Measurements from ENCODE around the gene GLYATL1.

The GLYATL1 gene, protein sequence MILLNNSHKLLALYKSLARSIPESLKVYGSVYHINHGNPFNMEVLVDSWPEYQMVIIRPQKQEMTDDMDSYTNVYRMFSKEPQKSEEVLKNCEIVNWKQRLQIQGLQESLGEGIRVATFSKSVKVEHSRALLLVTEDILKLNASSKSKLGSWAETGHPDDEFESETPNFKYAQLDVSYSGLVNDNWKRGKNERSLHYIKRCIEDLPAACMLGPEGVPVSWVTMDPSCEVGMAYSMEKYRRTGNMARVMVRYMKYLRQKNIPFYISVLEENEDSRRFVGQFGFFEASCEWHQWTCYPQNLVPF

DNA sequence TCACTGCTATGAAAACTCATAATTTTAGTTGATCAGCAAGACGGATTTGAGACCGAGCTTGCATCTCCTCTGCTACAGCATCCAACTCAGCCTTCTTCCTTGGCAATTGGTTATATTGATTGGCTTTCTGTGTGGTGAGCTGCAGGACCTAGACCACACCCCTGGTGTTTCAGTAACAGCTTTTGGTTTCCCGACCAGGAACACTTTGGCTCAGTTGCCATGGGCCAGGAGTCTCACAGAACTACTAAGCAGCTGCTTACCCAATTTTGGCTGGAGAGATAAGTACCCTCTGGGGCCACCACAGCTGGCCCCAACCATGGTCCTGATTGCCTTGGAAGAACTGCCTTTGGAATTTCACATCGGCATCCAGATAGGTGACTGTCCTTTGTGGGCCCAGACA is at the start of gene GLYATL1:
Gene GLYATL1 (plus strand): TSS at position 212 of the 400 bp plus-strand sequence. CDS start 7,600 bp downstream, outside the sequence.
- DNase-seq (ENCODE audit: low spot score): no peak

DNA sequence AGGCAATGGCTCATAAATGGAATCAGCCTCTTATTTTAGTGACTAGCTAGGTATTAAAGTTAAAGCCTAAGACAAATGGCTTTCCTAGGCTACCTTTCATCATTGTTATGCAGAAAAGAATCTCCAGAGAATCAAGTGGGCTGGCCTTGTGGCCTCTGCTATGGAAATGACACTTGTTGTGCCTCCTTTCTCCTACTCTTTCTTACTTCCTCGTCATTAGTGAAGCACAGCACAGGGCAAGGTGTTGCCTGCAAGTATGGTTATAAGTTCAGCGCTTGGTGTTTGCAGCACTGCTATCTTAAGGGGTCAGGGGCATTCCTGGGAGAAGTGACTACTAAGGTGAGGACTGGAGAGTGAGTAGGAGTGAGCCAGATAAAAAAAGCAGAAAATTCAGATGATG is 45.4 kb upstream of the GLYATL1 start:
- DNase-seq (ENCODE audit: low spot score): no peak

DNA sequence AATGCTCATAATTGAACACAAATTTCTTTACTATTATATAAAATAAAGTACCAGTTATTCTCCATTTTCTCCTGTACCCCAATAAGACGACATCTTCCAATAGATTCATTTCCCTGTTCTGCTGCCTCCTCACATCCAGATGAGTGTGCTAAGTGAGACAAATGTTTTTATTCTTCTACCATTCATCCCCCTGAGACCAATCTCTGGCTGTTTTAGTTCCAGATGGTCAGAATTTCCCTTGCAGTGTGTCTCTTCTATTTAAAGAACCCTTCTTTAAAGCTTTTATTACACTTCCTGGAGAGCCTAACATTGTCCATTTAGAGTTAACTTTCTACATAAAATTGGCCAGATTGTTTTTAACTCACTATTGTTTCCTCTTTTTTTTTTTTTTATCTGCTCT is 41.2 kb upstream of the GLYATL1 start:
- DNase-seq (ENCODE audit: low spot score): no peak

DNA sequence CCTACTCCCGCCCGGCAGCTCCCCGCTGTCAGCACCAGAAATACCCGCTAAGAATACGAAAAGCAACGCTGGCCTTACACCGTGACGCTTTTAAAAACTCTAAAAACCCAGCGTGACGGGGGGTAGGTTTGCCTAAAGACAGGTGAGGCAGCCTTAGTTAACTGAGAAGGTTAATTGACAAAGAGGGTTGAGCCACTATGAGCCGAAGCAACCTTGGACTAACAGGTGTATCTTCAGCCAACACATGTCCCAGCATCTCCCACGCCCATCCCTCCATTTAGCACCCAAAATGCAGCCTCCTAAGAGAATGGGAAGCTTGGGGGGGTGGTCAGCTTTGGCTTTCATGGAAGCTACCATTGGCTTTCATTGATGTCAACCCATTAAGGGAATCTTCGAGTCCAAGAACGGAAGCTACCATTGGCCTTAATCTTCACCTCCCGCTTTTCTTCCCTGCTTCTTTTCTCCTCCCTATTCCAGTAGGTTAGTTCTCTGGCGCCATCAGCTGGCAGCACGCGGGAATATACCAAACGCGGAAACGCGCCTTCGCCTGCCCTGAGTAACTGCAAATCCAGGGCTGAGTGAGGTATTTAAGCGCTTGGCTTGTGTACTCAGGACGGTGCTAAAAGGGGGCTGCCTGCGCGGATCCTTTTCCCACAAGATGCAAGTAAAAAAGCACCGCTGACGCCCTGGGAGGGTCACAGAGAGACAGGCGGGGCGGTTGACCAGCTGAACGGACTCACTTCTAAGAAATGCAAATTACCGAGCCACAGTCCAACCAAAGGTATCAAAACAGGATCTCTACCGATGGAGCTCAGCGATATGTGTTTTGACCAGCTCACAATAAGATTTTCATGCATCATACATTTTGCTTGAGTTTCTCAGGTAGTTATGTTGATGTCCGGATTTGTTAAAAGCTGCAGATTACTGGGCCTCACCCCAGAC is 38.5 kb upstream of the GLYATL1 start:
- DNase-seq (ENCODE audit: low spot score): no peak

DNA sequence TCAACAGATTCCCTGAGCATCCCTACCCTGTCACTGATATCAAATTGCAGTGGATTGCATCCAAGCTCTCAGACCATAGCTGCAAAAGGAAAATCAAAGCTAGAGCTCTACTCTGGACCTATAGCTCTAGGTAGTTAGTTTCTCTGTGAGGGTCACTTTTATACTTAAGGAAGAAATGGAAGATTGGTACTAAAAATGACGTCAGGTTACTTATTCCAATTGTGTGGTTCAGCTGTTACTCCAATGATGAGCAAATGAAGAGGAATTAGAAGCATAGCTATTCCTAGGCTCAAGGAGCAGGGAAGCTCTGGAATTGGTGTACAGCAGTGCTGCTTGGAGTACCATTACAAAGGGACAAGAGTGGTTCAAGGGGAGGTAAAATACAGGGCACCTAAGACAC is 36.4 kb upstream of the GLYATL1 start:
- no peak for DNase-seq (ENCODE audit: low spot score)

DNA sequence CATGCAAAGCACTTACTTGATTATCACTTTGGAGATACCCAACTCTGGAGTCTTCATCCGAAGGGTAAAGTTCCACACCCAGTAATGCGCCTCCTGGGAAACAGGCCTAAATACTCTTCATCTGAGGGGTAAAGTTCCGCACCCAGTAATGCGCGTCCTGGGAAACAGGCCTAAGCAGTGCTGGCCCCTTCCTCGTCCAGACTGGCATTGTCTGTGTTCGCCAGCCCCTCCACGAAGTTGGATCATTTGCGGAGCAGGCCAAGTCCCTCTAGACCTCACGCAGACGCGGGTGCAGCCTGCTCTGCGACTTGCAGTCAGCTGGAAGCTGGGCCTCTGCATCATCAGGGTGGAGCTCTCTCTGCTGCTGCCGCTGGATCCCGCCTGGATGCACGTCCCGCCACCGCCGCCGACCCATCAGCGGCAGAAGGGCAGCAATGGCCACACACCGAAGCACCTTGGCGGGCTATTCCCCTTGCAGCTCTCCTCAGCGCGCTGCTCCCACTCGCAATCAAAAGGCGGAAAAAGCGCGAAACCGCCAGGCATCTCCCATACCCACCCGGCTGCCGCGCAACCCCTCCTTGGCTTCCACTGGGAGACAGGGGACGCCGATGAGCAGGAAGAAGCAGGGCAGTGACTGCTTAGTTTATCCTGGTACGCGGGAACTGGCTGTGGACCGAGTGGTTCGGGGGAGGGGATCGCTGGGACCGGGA is 34.1 kb upstream of the GLYATL1 start:
- DNase-seq (ENCODE audit: low spot score): no peak

DNA sequence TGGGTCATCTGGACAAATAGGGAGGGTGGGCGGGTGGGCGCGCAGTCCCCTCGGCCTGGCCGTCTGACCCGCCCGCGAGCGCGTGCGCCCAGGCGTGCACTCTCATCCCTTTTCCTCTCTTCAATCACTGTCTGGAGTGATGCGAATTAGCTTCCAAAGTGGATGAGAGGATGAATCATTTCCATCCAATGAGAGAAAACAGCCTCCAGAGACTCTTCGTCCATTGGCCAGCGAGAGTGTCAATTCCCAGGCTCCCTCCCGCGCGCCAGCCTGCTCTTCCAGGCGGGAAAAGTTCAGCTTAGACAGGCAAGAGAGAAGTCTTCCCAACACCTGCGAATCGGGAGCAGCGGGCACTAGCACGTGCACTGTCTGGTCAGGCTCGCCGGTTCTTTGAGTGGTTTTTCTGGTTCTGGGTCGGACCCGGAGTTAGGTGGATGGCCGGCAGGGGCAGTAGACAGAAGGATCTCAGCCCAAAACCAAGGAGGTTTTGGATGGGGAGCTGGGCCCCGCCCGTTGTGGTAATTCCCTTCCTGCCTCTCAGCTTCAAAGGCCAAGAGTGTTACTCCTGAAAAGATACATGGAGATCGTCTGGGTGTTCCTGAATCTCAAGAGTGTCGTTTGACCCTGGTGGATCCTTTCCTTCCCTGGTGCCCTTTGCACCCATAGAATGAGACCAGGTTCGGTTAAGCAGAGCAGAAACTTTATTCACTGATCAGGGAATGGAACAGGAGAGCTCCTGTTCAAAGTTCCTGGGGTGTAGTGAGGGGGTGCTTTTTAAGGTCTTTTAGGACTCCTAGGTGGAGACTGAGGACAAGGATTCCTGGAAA is 33.4 kb upstream of the GLYATL1 start:
- no peak for DNase-seq (ENCODE audit: low spot score)

DNA sequence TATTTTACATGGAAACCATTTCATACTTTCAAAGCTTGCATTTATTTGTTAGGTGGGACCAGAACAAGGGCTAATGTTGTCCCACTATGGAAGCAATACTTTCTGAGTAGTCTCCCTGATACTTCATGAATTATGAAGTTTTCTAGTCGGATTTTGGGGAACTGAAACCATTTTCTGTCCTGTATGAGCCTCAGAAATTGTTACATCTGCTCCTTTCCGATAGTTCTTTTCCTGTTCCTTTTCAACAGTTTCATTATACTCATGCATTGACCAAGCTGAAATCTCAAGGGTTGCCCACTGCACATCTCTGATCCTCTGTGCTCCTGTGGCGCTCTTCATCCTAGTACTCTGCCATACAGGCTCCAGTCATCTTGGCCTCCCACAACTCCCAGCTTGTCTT is 31.5 kb upstream of the GLYATL1 start:
- DNase-seq (ENCODE audit: low spot score): no peak

DNA sequence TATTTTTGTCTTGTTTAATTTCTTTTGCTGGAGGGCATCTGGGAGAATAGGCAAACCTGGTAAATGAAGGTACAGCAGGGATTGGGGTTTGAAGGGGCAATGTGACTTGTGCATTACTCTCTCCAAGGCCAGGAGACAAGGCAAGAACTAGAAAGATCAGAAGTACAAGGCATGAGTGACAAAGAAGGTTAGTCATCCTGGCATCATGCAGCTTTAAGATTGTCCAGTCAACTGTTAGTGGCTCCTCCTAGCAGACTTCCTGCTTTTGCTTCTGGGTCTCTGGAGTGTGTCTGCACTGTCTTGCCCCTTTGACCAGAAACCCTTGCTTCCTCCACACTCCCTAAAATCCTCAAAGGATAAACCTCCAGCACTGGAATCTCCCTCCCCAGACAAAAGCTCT is 27.2 kb upstream of the GLYATL1 start:
- DNase-seq (ENCODE audit: low spot score): no peak

DNA sequence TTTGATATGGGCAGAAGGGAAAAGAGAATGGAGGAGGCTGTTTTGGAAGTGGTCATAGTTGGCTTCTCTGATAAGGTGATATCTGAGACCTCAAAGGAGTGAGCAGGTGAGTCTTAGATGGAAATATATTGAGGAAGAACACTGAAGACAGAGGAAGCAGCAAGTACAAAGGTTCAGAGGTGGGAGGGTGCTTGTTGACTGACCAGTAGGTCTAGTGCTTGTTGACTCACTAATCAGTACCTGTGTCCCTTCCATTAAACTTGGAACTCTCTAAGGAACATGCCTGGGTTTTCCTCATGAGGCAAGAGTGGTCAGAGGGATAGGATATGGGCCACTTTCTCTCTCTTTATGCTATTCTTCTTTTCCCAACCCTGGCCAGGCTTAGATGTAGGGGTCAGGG is 25.6 kb upstream of the GLYATL1 start:
- DNase-seq (ENCODE audit: low spot score): no peak

DNA sequence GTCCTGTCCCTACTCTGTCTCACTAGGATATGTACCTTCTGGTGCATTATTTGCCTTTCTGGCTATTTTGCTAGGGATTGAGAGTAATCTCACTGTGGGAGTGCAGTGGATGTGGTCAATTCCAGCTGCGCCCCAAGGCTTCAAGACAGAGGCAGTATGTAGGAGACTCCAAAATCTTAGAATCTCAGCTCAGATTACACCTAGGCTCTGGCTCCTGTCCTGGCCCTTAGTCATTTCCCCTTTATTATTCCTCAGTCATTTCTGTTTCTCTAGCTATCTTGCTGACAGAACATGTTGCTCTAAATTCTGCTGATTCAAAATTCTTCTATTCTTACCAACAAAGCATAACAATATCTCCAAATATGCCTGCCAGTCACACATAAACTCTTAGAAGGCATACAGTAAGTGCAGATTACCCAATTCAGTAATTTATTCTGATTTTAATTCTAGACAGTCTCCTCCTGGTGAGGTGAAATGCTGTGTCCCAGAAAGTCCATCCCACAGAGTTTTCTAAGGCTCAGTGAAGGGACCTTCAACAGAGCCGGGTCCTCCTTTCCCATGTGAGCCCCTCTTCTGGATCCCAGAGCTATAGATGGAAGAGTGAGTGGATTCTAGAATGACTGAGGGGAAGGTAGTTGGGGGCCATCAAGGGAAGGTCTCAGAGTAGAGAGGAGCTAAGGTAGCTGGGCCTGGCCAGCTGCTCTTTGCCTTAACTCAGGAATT is 24.3 kb upstream of the GLYATL1 start:
- no peak for DNase-seq (ENCODE audit: low spot score)

DNA sequence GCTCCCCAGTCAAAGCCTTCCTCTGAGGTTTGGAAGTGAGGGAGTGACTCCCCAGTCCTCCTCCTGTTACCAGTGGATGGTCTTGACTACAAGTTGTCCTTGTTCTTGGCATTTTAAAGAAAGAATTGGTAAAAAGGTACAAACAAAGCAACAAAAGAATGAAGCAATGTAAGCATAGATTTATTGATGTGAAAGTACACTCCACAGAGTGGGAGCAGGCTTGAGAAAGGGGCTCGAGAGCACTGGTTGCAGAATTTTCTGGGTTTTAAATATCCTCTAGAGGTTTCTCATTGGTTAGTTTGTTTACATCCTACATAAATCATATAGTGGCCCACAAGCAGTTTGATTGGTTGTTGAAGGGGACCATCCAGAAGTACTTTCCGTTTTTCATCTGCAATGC is 22.7 kb upstream of the GLYATL1 start:
- DNase-seq (ENCODE audit: low spot score): no peak

DNA sequence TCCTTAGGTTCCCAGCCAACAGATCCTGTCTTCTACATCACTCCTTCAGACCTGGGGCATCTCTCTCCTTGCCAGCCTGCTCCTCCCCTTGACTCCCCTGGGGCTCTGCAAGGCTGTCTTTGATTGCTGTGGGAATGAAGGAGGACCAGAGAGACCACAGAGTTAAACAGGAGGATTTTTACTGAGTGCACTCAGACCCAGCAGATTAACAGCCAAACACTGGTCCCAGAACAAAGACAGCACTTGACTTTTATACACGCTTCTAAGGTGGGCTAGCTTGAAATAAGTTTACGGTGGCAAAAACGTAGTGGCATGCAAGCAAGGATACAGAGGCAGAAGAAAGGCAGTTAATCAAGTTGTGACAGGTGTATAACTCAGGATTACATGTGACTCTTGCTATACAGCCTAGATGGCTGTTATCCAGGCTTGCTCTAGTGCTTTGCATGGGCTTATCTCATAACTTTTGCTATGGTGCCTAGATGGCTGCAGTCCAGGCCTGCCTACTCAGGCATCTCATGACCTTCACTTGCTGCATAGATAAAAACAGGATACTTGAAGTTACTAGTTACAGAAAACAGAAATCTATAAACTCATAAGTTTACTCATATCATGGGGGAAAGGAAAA is 22.0 kb upstream of the GLYATL1 start:
- DNase-seq (ENCODE audit: low spot score): no peak

DNA sequence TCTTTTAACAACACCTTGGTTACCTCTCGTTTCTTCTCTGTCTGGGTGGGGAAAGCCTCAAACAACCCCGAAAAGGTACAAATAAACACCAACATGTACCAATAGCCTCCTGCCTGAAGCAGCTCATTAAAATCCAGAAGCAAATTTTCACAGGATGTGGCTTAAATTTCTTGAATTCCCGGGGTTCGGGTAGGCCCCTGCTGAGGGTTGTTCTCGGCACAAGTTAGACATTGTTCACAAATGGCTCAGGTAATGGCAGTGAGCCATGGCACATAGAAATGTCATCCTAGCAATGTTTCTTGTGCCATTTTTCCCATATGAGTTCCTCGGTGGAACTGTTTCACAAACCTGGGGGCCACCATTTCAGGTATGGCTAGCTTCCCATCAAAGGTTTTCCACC is 19.7 kb upstream of the GLYATL1 start:
- DNase-seq (ENCODE audit: low spot score): no peak

DNA sequence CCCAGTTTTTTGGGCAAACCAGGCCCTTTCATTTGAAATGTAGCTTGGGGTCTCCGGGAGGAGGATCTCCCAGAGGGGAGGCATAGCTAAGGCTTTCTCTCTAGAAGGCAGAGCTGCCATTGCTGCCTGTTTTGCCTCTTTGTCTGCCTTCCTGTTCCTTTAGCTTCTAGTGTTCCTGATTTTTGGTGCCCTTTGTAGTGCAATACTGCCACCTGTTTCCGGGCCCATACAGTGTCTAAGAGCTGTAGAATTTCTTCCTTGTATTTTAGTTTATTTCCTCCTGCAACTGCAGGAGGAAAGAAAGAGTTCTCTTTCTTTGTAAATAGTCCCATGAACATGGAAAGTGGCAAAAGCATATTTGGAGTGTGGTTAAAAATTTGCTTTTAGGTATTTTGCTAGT is 19.3 kb upstream of the GLYATL1 start:
- DNase-seq (ENCODE audit: low spot score): no peak

DNA sequence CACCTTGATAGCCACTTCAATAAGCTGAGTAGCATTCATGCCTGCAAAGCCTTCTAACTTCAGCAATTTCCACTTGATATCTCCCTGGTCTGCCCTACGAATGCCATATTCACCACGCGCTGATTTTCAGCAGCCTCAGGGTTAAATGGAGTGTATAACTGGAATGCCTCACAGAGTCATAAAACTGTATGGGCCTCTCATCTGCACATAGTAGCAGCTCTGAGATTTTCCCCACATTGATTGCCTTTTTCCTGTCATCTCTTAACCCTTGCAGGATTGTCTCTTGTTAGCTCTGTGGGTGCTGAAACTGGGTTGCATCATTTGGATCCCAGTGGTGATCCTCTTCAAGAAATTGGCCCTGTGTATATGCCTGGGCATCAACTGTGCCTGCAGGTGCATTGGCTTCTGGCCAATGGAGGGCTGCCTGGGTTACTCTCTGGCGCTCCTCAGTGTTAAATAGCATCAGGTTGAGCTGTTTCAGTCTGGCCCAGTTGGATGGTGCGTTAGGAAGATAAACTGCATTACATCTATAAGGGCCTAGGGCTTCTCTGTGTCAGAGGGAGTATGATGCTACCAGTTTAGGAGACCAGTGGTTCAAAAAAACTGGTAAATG is 17.4 kb upstream of the GLYATL1 start:
- no peak for DNase-seq (ENCODE audit: low spot score)

DNA sequence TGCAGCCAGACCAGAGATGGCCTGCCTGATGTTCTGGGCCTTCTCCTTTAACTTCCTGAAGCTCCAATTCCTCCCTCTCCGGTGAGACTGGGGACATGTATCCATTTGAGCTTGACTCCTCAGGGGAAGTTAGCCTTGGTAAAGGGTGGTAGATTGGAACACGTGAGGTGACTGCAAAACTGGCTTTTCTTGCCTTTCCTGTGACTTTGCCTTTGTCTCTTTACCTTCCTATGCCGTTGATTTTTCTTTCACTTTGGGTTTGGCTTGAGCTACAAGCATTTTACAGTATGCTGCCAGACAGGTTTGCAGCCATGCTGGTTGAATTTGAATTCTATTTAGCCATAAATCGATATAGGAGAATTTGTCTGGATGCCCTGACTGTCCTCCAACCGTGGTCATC is 16.8 kb upstream of the GLYATL1 start:
- DNase-seq (ENCODE audit: low spot score): no peak

DNA sequence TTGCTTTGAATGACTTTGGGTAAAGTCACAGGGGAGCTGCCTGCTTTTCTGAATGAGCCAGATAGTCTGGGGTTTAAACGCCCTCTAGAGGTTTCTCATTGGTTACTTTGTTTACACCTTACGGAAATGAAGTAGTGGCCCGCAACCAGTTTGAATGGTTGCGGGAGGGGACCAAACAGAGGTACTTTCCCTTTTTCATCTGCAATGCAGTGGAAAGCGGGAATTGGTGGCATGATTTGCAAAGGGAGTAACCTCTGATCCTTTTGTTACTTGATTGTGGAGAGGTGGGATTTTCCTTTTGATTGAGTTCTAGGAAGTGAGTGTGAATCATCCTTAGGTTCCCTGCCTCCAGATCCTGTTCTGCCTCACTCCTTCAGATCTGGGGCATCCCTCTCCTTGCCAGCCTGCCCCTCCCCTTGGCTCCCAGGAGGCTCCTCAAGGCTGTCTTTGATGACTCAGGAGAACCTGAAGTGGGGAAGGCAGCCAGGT is 15.9 kb upstream of the GLYATL1 start:
- no peak for DNase-seq (ENCODE audit: low spot score)

DNA sequence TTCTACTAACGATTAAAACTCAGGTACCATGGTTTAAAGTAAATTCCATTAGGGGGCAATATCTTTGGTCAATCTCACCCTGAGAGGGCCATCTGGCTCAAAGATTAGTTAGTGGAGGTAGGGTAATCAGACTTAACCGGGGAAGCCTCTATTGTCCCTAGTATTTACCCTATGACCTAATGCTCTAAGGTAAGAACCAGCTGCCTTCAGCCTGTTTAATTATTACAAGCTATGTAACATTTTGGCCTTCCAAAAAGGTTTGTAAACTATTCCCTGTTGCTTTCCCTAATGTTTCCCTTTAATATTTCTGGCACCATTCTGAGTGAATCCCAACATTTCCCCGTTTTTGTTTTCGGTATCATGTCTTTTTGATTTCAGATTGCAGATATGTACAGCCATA is 15.1 kb upstream of the GLYATL1 start:
- no peak for DNase-seq (ENCODE audit: low spot score)

DNA sequence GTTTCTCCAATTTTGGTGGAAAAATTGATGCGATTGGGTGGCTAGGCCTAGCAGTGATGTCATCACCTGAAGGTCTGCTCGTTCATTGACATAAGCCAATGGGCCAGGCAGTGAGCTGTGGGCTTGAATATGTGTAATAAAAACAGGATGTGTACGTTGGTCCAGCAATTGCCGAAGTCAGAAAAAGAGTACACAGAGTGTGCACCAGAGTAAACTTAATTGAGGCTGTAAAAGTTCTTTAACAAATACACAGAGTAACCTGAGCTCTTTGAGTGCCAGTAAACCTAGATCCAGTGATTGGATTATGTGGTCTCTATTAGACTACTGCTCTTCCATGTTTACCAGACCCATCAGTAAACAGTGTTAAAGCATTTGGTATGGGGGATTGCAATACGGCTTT is 13.0 kb upstream of the GLYATL1 start:
- no peak for DNase-seq (ENCODE audit: low spot score)
